GM21723 (cell line): Measurements from ENCODE around the gene PMM2.
"Not testable (repeated sequence)": the region's sequence is repeated elsewhere in the genome, so short reads cannot be mapped to it uniquely, and the experiment has no call there.

Source experiments
- ATAC-seq: cut with Tn5 transposase; IDR thresholded peaks from one replicate; pipeline ENCODE4 v1.9.1; 2021; ENCODE audit warnings: mild to moderate bottlenecking, moderate library complexity; ENCODE audit not compliant: unreplicated experiment

The PMM2 gene

GRCh38 chr16:8797364-8798173 is at the start of gene PMM2, which contains the start of gene TMEM186:
PMM2 (plus strand) TSS chr16:8797839; CDS start chr16:8797883, 44 bp downstream.
TMEM186 (minus strand) TSS chr16:8797639; CDS start chr16:8797614, 25 bp downstream.
- ATAC-seq, result peak; percentile 95

- ATAC-seq, result not testable (repeated sequence)
These were observed 48.7 kb upstream of the PMM2 start for GRCh38 chr16:8748944-8749343.

GRCh38 chr16:8751481-8752311 is 45.9 kb upstream of the PMM2 start:
- ATAC-seq, result no peak

GRCh38 chr16:8752706-8753105 is 44.9 kb upstream of the PMM2 start:
- no peak for ATAC-seq

GRCh38 chr16:8753416-8754054 is 44.1 kb upstream of the PMM2 start:
- no peak for ATAC-seq

GRCh38 chr16:8756755-8757154 is 40.9 kb upstream of the PMM2 start:
- no peak for ATAC-seq

GRCh38 chr16:8758022-8758421 is 39.6 kb upstream of the PMM2 start:
- ATAC-seq, result no peak

GRCh38 chr16:8760021-8760420 is 37.6 kb upstream of the PMM2 start:
- no peak for ATAC-seq

GRCh38 chr16:8761078-8761477 is 36.6 kb upstream of the PMM2 start:
- no peak for ATAC-seq

- no peak for ATAC-seq
These were observed 35.4 kb upstream of the PMM2 start for GRCh38 chr16:8762254-8762653.

GRCh38 chr16:8763083-8763482 is 34.6 kb upstream of the PMM2 start:
- ATAC-seq, result no peak

GRCh38 chr16:8763899-8764298 is 33.7 kb upstream of the PMM2 start:
- no peak for ATAC-seq

- no peak for ATAC-seq
These were observed 33.0 kb upstream of the PMM2 start for GRCh38 chr16:8764525-8765250.

GRCh38 chr16:8767176-8767575 is 30.5 kb upstream of the PMM2 start:
- ATAC-seq, result no peak

- no peak for ATAC-seq
These were observed 29.4 kb upstream of the PMM2 start for GRCh38 chr16:8768283-8768682.

- ATAC-seq, result no peak
These were observed 28.9 kb upstream of the PMM2 start for GRCh38 chr16:8768692-8769091.

GRCh38 chr16:8773537-8773936 is 24.1 kb upstream of the PMM2 start:
- ATAC-seq, result no peak

- ATAC-seq, result no peak
These were observed 23.4 kb upstream of the PMM2 start for GRCh38 chr16:8774208-8774607.

GRCh38 chr16:8775359-8775758 is 22.3 kb upstream of the PMM2 start:
- ATAC-seq, result no peak

- no peak for ATAC-seq
These were observed 21.5 kb upstream of the PMM2 start for GRCh38 chr16:8776129-8776584.

GRCh38 chr16:8777217-8777616 is 20.4 kb upstream of the PMM2 start:
- no peak for ATAC-seq
